ENCODE data around the gene GPR142.
"Not testable (repeated sequence)": the region's sequence is repeated elsewhere in the genome, so short reads cannot be mapped to it uniquely, and the experiment has no call there.

The GPR142 gene

GRCh38 chr17:74394977-74395376, 27.7 kb downstream of the GPR142 start:
- DNase-seq, result peak; percentile 66

DNA sequence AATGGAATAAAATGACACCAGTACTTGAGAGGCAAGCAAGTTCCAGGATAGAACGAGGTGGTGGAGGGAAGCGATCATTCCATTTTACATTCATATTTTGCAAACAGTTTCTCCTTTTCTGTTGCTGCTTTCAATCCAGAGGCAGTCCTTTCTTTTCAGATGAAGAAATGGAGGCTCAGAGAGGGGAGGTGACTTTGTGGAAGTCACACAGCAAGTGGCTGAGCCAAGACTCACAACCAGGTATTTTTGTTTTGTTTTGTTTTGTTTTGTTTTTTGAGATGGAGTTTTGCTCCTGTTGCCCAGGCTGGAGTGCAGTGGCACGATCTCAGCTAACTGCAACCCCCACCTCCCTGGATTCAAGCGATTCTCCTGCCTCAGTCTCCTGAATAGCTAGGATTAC, 29.3 kb downstream of the GPR142 start:
- no peak for DNase-seq

- DNase-seq, result no peak
These were observed 34.7 kb downstream of the GPR142 start for GRCh38 chr17:74402048-74402447.

- no peak for DNase-seq
These were observed 36.3 kb downstream of the GPR142 start for GRCh38 chr17:74403512-74404137.

- DNase-seq, result no peak
These were observed 36.9 kb downstream of the GPR142 start for GRCh38 chr17:74404218-74404617.

DNA sequence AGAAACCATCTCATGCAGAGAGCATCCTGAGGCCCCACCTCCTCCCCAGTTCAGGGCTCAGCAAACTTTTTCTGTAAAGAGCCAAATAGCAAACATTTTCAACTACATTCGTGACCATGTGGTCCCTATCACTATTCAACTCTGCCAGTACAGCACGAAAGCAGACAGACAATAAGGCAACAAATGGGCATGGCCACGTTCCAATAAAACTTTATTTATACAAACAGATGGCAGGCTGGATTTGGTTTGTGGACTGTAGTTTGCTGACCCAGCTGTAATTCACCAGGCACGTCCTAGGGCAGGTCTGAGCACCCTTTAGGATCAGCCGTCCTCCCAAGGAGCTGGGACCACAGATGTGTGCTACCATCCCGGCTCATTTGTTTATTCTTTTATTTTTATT, 37.5 kb downstream of the GPR142 start:
- no peak for DNase-seq

DNA sequence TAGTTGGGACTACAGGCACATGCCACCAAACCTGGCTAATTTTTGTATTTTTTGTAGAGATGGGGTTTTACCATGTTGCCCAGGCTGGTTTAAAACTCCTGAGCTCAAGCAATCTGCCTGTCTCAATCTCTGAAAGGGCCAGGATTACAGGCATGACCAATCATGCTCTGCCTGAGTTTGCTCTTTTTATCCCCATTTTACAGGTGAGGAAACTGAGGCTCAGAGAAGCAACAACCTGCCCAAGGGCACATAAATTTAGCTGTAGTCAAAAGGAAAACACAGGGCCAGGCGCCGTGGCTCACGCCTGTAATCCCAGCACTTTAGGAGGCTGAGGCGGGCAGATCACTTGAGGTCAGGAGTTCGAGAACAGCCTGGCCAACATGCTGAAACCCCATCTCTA, 38.0 kb downstream of the GPR142 start:
- not testable (repeated sequence) for DNase-seq

GRCh38 chr17:74407384-74407783, 40.1 kb downstream of the GPR142 start:
- DNase-seq, result no peak

DNA sequence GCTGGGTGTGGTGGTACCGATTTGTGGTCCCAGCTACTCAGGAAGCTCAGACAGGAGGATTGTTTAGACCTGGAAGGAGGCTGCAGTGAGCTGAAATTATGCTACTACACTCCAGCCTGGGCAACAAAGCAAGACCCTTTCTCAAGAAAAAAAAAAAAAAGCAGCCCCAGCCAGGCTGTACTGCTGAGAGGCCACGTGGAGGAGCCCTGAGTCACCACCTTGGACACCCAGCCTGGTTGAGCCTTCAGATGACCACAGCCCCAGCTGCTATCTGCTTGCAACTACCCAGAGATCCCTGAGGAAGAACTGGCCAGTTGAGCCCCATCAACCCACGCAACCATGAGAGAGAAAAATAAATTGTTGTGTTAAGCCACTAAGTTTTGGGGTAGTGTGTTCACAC, 41.0 kb downstream of the GPR142 start:
- no peak for DNase-seq

GRCh38 chr17:74408815-74409214, 41.5 kb downstream of the GPR142 start:
- no peak for DNase-seq

DNA sequence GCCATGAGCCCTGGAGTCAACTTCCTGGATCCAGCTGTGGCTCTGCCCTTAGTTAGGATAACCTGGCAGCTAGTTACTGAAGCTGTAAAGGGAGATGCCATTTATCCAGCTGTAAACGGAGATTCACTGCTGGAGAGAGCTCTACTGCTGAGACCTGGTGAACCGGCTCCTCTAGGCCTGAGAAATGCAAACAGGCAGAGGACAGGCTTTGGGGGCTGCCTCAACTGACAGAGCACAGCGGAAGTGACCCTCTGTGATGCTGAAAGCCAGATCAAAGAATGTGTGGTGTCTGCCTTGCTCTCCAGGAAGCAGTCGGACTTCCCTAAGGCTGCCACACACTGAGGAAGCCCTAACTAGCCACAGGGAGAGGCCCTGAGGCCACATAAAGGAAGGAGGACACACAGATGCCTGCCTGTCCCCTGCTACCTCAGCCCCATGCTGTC, 42.7 kb downstream of the GPR142 start:
- DNase-seq, result no peak

DNA sequence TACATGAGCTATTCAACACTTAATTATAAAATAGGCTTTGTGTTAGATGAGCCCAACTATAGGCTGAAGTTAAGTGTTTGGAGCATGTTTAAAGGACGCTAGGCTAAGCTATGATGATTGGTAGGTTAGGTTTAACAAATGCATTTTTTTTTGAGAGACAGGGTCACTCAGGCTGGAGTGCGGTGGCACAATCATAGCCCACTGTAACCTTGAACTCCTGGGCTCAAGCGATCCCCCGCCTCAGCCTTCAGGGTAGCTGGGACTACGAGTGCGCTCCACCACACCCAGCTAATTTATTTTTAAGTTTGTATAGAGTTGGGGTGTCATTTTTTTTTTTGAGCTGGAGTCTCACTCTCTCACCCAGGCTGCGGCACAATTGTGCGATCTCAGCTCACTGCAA, 45.3 kb downstream of the GPR142 start:
- DNase-seq, result no peak

DNA sequence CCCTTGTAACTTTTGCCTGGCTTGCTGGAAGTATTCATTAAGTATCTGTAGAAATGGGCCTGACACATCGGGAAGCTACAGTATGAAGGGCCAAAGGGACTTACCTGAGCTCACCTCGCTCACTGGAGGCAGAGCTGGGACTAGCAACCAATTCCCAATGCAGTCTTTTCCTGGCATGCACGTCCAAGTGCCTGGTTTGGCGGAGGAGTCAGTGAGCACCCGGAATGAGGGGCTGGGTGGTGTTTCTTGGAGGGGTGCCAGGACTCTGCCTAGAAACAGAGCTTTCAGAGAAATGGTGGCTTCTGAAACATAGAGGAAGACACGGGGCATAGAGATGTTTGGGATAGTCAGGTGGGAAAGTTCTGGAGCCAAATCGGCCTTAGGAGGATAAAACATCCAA, 46.2 kb downstream of the GPR142 start:
- DNase-seq, result peak; percentile 11

DNA sequence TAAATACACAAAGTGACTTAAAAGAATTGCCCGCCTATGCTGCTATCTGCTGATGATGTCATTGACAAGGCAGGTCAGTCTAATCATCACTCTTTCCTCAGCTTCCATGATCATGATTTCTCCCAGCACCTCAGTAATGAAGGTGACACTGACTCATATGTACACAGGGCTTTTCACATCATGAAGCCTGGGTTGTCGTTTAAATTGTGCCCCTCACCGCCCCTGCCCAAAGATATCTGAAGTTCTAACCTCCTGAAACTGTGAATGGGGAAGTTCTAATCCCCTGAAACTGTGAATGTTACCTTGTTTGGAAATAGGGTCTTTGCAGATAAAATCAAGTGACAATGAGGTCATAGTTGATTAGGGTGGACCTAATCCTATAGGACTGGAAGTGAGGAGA, 47.2 kb downstream of the GPR142 start:
- no peak for DNase-seq

DNA sequence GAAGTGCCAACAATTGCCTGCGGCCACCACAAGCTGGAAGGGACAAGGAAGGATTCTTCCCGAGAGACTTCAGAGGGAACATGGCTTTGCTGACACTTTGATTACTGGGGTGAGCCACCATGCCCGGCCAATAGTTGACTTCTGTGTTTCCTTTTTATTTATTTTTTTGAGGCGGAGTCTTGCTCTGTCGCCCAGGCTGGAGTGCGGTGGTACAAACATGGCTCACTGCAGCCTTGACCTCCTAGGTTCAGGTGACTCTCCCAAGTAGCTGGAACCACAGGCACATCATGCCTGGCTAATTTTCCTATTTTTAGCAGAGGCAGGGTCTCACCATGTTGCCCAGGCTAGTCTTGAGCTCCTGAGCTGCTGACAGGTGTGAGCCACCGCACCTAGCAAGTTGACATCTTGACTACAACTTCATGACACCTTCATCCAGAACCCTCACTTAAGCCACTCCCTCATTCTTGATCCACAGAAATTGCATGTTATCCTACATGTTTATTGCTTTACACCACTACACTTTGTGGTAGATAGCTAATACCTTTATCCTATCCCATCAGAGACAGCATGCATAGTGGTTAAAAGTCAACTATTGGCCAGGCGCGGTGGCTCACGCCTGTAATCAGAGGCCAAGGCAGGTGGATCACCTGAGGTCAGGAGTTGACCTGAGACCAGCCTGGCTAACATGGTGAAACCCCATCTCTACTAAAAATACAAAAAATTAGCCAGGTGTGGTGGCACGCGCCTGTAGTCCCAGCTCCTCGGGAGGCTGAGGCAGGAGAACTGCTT, 48.5 kb downstream of the GPR142 start:
- no peak for DNase-seq

DNA sequence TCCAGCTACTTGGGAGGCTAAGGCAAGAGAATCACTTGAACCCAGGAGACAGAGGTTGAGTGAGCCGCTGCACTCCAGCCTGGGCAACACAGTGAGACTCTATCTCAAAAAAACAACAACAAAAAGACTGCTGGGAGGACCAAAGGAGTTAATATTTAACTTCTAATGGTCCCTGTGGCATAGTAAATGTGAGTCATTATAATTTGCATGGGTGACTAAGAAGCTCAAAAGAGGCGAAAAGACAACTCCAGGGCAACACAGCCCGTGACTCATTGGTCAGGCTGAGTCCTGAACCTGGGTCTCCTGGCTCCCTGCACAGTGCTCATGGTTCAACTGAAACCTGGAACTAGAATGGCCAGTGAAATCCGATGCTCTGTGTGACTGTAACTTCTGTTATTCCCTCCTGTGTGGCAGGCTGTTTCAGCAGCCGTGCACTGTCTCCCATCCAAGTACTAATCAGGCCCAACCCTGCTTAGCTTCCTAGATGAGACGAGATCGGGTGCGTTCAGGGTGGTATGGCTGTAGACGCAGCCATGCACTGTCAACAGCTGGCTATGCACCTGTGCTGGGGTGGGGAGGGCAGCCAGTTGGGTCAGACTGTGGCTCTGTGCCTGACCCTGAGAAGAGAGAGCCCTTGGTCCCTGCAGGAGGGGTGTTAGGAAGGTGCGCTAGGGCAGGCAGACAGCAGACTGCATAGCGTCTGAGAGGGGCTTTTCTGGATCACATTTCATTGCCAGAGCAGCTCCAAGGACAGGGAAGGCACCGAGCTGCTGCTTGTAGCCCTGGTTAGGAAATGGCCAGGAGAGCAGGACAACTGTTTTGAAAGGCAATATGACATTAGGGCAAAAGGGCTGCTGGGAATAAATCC, 50.1 kb downstream of the GPR142 start:
- DNase-seq, result peak; percentile 62

- no peak for DNase-seq
These were observed 52.7 kb downstream of the GPR142 start for GRCh38 chr17:74419928-74420411.
